HFF-Myc (cell line): Measurements from ENCODE around the gene MASP2.
"Not testable (repeated sequence)": the region's sequence is repeated elsewhere in the genome, so short reads cannot be mapped to it uniquely, and the experiment has no call there.

ENCODE experiments used
- DNase-seq: peaks from one replicate; pipeline ENCODE4 v3.0.0-alpha.2; 2011; ENCODE audit warnings: low read depth; ENCODE audit errors: extremely low read depth
- H3K4me3 ChIP-seq: replicated peaks from 2 replicates; pipeline ENCODE4 v1.5.1; 2011; ENCODE audit warnings: low read depth, mild to moderate bottlenecking, control low read depth, low read length
- CTCF ChIP-seq: IDR thresholded peaks from 2 replicates; pipeline ENCODE4 v1.5.1; 2012; ENCODE audit warnings: mild to moderate bottlenecking, low read depth, low read length, control low read depth; ENCODE audit errors: missing control alignments

The MASP2 gene

GRCh38 chr1:11070876-11071275 lies 23.8 kb upstream of the MASP2 start:
- no peak overlapping the region for H3K4me3 ChIP-seq
- DNase-seq: no peak
- TF ChIP-seq CTCF: no peak

- H3K4me3 ChIP-seq: no peak overlapping the region
- TF ChIP-seq CTCF: no peak
- no peak for DNase-seq
These were observed 21.8 kb upstream of the MASP2 start for GRCh38 chr1:11068600-11069473.

- no peak for DNase-seq
- no peak overlapping the region for H3K4me3 ChIP-seq
- TF ChIP-seq CTCF: no peak
These were observed 20.9 kb upstream of the MASP2 start for GRCh38 chr1:11067716-11068599.

- H3K4me3 ChIP-seq: no peak overlapping the region
- no peak for TF ChIP-seq CTCF
- no peak for DNase-seq
These were observed 18.8 kb upstream of the MASP2 start for GRCh38 chr1:11065796-11066195.

GRCh38 chr1:11064942-11065341 lies 17.9 kb upstream of the MASP2 start:
- no peak overlapping the region for H3K4me3 ChIP-seq
- DNase-seq: no peak
- TF ChIP-seq CTCF: no peak

GRCh38 chr1:11063937-11064537 lies 17.0 kb upstream of the MASP2 start:
- H3K4me3 ChIP-seq, DNase-seq: not testable (repeated sequence)

GRCh38 chr1:11062965-11063401 lies 15.9 kb upstream of the MASP2 start:
- TF ChIP-seq CTCF: no peak
- DNase-seq: no peak
- no peak overlapping the region for H3K4me3 ChIP-seq
